Measurements from ENCODE around the gene IGFBP3.

Gene IGFBP3

DNA sequence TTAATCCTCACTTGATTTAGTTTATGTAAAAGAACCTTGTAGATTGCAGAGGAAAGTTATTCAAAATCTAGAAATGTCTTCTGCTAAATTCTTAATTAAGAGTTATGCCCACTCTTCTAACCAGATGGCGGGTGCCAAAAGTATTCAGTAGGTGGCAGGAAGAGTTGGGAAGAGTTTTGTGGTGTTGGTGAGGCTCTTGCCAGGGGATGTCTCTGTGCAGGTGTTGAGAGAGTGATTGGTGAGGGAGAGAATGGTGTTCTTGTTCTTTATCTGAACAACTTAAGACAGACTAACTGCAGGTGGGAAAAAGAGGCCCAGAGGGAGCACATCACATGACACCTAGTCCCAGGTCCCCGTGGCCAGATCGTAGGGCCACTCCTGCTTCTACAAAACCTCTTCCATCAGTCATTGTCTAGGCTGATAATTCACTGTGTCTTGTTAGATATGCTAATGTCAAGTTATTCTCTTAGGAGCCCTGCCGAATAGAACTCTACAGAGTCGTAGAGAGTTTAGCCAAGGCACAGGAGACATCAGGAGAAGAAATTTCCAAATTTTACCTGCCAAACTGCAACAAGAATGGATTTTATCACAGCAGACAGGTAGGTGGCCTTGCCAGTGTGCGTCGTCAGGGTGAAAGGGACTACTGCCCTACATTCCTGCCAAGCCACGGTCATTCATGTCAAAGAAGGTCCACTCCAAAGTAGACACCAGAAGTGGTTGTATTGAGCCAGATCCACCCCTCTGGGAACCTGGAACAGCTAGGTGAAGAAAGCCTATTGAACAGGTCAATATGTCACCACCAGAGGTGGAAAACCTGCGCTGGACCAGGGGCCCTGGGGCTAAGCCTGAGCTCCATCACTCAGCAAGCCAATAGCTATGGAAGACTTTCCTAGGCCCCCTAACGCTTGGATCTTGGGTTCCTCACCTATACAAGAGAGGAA, 29.3 kb downstream of the IGFBP3 start:
- no peak for DNase-seq (ENCODE audit: low spot score)

DNA sequence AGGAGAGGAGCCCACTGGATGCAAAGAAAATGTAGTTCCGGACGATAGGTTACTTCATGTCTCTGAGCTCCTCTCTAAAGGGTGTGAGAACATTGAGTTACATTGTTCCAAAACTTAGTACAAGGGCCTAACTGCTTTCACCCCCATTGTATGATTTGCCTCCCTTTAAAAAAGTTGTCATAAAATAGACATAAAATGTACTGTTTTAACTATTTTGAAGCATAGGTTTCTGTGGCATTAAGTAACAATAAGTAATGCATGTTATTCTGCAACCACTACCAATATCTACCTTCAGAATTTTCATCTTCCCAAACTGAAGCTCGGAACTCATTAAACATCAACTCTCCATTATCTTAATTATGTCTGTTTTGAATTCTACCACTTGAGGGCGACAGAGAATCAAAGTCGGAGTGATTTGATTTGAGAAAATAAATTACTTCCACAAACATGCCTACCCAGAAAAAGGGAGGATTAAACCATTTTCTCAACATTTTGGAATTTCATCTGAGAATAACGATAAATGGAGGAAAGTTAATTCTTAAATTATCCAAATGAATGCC, 30.1 kb downstream of the IGFBP3 start:
- peak; percentile 70 for DNase-seq (ENCODE audit: low spot score)

DNA sequence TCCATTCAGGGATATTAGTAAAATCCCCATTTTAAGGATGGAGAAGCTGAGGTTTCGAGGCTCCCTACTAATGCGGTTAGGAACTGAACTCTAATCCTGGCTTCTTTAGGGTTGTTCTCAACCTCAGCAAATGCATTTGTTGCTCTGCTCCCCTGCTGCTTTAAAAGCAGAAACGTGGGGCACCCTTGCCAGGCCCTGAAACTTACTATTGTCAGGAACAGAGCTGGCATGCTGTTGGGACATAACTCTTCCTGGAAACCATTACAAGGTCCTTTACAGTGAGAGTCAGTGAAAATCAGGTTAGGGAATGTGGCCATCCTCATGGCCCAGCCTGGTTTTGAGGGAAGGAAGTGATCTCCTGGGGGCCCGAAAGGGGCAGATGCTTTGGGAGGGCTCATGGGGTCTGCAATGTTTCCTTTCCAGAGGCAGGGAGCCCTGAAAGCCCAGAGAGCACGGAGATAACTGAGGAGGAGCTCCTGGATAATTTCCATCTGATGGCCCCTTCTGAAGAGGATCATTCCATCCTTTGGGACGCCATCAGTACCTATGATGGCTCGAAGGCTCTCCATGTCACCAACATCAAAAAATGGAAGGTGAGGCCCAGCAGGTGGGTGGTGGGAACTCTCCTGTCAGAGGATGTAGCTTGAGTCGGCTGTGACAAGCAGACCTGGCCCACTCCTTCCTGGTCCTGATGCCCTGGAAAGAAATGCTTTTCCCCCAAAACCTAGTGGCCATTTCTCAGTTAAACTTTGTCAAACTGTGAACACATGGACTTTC, 30.8 kb downstream of the IGFBP3 start:
- no peak for DNase-seq (ENCODE audit: low spot score)

DNA sequence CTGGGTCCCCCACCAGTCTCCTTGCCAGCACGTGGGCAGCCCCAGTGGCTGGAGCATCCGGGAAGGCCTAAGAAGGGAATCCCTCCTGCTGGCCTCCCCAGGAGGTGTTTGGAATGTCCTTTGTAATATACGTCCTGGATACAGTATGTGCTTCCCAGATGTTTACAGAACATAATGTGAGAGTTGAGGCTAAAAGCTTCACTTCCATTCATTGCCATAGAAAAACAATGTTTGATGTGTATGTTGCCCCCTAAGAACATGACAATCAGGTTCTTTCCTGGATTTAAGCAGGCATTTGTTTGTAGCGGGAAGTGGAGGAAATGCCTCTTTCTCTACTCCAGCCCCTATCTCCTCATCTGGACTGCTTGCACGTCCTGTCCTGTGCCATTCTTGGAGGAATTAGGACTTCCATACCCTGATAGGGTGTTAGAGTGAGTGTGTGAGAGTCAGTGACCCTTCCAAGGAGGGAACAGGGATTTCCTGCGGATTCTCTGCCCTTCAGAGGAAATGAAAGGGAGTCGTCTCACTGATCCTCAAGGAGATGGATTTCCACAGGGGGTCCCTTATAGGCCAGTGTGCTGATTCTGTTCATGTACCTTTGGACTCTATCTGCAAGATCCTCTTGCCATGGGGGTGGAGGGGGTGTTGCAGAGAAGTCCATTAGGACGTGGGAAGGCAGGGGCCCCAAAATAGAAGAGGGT, 31.6 kb downstream of the IGFBP3 start:
- no peak for DNase-seq (ENCODE audit: low spot score)

DNA sequence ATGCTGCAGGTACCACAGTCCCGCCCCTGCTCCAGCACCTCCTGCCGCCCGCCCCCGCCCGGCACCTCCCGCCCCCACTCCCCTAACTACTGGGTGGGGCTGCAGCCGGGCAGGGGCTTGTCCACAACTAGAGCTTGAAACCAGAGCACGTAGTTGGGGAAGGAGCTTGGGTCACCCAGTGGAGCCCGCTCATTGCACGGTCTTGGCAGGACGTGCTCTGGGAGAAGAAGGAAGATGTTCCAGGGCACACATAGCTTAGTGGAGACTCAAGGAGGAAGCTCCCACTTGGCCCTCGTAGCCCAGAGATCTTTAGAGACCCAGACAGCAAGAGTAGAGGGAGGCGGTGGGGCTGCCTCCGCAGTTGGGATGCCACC, 32.1 kb downstream of the IGFBP3 start:
- no peak for DNase-seq (ENCODE audit: low spot score)

DNA sequence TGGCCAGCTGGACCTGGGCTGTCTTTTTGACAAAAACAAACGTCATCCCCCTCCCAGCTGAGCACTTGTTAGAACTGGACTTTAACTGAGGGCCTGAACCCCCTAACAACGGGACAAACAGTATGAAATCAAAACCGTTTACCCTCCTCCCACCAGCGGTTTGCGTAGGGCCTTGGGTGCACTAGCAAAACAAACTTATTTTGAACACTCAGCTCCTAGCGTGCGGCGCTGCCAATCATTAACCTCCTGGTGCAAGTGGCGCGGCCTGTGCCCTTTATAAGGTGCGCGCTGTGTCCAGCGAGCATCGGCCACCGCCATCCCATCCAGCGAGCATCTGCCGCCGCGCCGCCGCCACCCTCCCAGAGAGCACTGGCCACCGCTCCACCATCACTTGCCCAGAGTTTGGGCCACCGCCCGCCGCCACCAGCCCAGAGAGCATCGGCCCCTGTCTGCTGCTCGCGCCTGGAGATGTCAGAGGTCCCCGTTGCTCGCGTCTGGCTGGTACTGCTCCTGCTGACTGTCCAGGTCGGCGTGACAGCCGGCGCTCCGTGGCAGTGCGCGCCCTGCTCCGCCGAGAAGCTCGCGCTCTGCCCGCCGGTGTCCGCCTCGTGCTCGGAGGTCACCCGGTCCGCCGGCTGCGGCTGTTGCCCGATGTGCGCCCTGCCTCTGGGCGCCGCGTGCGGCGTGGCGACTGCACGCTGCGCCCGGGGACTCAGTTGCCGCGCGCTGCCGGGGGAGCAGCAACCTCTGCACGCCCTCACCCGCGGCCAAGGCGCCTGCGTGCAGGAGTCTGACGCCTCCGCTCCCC, 32.7 kb downstream of the IGFBP3 start, which contains the start of gene IGFBP1:
TSS of gene IGFBP1 (plus strand) at position 304 of the 808 bp plus-strand sequence. CDS start at position 469, 165 bp downstream.
- DNase-seq (ENCODE audit: low spot score), result no peak

DNA sequence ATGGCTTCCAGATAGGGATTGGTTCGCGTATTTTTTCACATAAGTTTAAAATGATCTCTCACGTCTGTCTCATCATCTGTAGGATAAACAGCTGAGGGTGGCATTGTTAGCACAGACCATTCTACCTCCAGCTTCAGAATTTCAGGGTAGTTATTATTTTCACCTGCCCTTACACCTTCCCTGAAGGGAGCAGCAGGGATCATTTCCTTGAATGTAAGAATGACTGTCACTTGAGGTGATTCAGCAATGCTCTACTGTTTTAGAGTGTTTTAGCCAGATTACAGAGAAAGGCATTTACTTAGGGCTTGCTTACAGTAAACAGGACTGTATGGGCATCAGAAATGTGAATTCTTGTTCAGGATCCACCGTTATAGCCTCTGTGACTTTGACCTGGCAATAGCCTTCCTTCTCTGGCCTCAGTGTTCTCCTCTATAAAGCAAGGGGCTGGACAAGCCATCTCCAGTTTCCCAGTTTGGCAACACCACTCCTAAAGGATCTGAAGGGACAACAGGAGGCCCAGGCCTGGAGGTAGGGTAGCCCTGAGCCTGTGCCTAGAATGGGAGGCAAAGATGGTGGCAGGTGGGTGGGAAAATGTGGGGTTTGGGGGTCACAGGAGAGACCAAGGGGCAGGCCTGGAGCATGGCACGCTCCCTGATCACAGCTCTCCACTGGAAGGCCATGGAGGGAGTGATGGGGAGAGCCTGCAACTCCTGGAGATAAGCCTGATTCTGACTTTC, 34.0 kb downstream of the IGFBP3 start:
- no peak for DNase-seq (ENCODE audit: low spot score)

DNA sequence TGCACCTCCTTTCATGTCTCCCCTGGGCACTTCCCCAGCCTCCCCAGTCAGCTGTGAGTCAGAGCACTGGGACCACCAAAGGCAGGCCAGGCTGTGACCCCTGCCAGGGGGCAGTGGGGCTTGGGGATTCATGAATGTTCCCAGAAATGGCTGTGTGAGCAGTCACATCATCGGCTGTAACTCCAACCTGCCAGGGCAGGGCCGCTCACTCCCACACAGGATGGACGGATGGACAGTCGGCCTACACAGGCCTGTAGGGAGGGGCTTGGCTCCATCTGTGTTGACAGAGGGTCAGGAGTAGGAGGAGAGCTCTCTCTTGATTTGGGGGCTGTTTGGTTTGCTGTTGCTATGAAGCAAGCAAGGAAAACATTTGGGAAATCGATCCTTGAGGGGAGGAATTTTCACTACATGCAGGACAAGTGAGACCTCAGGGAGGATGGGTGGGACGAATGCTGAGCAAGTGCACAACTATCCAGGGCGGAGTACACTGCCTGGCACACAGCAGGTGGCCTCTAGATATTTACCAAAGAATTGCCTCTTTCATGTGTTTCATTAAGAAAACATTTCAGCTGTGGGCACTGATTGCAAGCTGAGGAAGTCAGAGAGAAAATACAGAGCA, 35.7 kb downstream of the IGFBP3 start:
- peak; percentile 86 for DNase-seq (ENCODE audit: low spot score)

DNA sequence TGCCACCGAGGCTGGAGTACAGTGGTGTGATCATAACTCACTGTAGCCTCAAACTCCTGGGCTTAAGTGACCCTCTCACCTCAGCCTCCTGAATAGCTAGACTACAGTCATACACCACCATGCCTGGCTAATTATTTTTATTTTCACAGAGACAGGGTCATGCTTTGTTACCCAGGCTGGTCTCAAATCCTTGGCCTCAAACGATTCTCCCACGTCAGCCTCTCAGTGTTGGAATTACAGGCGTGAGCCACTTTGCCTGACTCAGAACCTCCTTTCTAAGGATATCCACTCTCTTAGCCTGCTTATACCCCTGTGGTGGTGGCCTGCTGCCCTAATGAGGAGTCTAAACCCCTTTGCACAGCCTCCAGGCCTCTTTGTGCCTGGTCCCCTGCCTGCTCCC, 36.9 kb downstream of the IGFBP3 start:
- no peak for DNase-seq (ENCODE audit: low spot score)

DNA sequence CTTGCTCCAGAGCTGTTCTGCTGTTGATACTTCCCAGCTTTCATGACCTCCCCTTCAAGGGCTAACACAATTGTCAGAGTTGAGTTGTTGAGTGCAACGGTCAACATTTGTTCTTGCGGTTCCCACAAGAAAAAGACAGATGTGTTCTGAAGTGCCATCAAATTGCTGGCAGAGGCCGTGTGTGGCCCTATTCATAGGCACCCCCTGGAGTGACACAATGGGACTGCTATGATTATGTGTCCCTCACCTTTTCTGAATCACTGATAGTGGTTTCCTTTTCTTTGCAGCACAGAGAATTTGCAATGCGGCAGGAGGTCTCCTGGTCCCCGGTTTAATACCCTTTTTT, 38.6 kb downstream of the IGFBP3 start:
- no peak for DNase-seq (ENCODE audit: low spot score)

DNA sequence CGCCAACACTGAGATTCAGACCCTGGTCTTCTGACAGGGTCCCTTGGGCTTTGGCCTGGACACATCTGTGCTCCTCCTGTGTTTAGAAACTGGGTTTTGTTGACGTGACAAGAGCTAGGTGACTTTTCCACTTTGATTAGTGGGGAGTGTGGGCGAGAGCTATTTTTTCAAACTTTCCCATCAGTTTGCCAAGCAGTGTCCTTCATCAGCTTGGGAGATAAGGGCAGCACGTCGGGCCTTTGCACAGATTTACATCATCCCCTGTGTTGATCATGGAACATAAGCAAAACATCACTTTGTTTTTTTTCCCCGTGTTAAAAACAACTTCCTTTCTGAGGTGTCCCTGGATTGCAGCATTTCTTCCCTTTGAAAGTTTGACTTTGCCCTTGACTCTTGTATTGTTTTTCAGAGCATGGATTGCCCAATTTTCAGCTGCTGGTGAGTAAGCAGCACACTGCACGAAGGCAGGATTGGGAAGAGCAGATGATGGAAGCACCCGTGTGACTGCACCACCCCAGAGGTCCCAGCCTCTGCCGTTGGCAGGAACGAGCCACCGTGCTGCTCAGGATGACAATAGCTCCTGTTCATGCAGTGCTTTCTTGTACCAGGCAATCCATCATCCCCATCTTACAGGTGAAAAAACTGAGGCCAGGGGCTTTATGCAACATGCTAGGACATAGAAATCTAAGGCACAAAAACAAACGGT, 39.2 kb downstream of the IGFBP3 start:
- DNase-seq (ENCODE audit: low spot score), result no peak

DNA sequence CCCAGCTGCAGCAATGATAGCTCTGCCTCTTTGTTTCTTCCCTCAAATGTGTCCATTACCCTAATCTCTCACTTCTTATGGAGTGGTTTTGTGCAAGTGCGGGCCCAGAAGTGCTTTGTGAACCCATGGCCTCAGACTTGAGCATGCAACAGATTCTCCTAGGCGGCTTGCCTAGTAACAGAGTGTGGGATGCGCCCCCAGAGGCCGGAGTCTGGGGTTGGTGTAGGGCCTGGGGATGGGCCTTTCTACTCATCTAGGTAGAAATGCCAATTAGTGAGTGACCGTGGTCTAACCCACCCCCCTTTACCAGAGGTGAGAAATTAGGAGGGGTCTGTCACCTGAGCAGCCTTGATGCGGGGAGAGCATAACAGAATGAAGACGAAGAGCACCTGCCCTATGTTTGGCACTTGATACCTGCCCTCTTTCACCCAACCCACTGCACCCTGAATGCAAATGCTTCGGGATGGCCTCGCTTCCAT, 39.8 kb downstream of the IGFBP3 start:
- DNase-seq (ENCODE audit: low spot score), result no peak

DNA sequence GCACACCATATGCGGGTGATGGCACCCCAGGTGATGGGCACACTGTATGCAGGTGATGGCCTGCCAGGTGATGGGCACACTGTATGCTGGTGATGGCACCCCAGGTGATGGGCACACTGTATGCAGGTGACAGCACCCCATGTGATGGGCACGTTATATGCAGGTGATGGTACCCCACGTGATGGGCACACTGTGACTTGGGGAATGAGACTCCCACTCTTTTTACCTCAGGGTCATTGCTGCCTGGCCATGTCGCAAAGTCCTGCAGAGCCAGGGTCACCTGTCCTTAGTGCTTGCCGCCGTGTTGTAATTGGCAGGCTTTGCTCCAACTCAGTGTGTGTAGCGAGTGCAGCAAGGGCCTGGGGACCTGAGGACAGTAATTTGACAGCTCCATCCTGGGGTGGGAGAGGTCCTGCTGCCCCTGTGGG, 40.6 kb downstream of the IGFBP3 start:
- DNase-seq (ENCODE audit: low spot score), result no peak

DNA sequence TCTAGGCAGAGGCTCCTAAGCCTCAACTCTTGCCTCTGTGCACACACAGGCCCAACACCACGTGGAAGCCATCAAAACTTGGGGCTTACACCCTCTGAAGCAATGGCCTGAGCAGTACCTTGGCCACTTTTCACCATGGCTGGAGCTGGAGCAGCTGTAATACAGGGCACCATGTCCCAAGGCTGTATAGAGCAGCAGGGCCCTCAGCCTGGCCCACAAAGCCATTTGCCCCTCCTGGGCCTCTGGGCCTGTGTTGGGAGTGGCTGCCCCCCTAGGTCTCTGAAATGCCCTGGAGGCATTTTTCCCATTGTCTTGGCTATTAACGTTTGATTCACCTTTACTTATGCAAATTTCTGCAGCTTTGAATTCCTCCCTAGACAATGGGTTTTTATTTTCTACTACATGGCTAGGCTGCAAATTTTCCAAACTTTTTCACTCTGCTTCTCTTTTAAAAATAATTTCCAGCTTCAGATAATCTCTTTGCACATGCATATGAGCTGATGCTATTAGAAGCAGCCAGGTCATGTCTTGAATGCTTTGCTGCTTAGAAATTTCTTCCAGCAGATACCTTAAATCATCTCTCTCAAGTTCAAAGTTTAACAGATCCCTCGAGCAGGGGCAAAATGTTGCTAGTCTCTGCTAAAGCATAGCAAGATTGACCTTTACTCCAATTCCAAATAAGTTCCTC, 42.5 kb downstream of the IGFBP3 start:
- no peak for DNase-seq (ENCODE audit: low spot score)

DNA sequence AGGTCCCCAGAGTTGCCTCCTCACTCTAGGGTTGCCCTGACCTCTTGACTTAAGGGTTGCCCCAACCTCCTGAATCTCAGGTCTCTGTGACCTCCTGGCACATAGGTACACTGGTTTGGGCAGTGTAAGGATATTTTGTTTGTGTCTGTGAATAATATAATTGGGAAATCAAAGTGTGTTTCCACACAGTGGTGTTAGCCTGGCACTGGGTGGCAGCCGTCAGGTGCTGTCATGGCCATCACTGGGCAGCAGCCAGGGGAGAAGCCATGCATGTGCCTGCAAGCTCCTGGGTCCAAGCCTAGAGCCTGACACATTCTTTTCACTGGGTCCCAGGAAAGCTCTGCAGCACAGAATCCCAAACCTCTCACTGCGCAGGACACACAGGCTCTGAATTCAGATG, 44.6 kb downstream of the IGFBP3 start:
- DNase-seq (ENCODE audit: low spot score), result no peak

DNA sequence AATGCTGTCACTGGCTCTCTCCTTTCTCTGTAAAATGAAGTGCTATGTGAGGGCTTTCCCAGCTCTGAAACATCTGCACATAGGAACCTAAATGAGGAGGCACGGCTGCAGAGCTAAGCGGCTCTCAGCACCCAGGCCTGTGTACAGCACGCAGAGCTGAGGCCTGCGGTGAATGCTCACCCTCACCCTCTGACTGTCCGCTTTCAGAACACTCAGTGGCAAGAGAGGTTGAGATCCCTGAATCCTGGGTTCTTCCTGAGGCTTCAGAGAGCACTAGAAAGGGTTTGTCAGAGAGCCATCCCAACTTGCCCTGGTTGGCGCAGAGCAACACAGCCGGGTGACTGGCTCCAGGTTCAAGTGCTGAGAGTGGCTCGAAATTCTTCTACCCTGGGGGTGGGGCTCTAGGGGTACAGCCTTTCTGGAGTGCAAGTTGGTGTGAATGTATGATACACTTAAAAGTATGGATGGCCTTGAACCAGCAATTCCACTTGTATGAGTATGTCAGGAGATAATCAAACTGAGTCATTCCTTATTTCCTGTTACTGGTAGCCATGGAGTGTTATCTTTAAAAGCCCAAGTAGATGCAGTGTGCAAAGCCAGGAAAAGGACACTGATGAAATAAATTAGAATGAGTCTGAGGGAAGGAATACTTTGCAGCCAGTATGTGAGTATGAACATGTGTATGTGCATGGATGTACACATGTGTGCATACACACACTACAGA, 46.5 kb downstream of the IGFBP3 start:
- DNase-seq (ENCODE audit: low spot score), result no peak

DNA sequence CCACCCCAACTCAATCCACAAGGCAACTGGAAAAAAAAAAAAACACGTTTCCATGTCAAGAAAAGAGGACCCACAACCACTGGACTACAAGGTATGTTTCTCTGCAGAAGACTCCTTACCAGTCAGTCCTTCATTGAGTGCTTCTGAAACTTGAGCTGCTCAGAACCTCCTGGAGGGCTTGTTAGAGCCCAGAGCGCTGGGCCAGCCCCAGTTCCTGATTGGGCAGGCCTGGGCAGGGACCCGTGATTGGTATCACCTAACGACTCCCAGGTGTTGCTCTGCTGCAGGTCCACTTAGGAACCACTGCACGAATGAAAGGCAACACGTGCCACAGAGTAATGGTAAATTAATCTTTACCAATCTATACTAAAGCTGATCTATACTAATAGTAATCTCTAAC, 47.7 kb downstream of the IGFBP3 start:
- DNase-seq (ENCODE audit: low spot score), result no peak

DNA sequence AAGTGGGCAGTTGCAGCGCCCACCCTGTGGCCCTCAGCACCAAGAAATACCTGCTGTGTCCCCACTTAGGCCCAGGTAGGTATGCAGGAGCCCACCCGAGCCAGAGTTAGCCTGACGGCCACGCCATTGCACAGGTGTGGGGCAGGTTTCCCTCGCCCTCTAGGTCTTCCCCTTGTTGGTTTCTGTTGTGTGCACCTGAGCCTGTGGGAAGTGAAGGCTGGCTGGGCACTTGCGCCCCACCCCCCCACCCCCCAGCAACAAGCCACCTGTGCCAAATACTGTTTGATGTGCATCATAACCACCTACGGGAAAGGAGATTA, 48.1 kb downstream of the IGFBP3 start, which contains the start of gene CCDC201:
TSS of gene CCDC201 (minus strand) at position 48 of the 320 bp plus-strand sequence. CDS start 75 bp downstream, outside the sequence.
- no peak for DNase-seq (ENCODE audit: low spot score)
